ENCODE measurements around the gene GPX3. TPM values are rescaled to one million over a fixed set of nuclear protein-coding genes. Genes with fewer than 3 reads are reported as not detected.

GPX3 gene
- total RNA-seq, 1 donor from 2014 or later = 32.7 TPM

DNA sequence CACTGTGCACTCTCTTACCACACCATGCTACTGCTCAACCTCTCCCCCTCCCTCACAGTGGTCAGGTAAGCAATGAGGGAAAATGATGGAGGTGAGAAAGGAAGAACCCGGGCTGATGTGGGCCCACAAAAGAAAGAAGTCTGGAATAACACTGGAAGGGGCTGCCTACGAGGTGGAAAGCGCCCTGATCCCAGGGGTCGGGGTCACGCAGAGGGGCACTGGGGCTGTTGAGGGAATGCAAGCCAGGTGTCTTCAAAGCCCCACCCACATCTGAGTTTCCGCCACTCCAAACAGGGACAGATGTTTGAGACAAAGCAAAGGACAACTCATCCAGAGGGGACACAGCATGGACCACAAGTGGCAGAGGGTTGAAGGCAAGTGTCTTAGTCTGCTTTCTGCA, 56.2 kb downstream of the GPX3 start:
- no peak for DNase-seq (ENCODE audit: low spot score)

DNA sequence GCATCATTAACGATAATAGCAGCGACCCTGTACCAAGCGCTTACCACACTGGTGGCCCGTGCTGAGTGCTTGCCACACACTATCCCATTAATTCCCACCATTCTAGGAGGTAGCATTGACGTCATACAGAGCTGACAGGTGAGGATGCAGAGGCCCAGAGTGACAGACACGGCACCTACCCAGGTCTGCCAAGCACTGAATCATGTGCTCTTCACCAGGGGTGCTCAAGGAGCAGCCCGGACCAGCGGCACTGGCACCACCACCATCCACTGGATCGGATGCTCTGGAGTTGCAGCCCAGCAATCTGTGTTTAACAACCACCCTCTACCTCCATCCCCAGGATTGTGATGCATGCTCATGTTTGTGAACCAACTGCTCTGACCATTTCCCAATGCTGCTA, 57.0 kb downstream of the GPX3 start:
- DNase-seq (ENCODE audit: low spot score) = no peak

- no peak for DNase-seq (ENCODE audit: low spot score)
Observed at GRCh38 chr5:151077967-151078366, 57.6 kb downstream of the GPX3 start.

Other genes with a start within 250 kb of the GPX3 start
- gene SMIM3, start 241.8 kb upstream of the GPX3 start, total RNA-seq (ENCODE audit: insufficient read depth, low replicate concordance) = 59.5 TPM
- gene IRGM, start 174.1 kb upstream of the GPX3 start, total RNA-seq (ENCODE audit: insufficient read depth, low replicate concordance) = 8.2 TPM
- 6.3 TPM for gene ZNF300, start 115.6 kb upstream of the GPX3 start, total RNA-seq (ENCODE audit: insufficient read depth, low replicate concordance)
- gene TNIP1, start 60.4 kb downstream of the GPX3 start, total RNA-seq (ENCODE audit: insufficient read depth, low replicate concordance) = 58.7 TPM
- gene ANXA6, start 137.2 kb downstream of the GPX3 start, total RNA-seq (ENCODE audit: insufficient read depth, low replicate concordance) = 293 TPM
- 20.0 TPM for gene CCDC69, start 203.5 kb downstream of the GPX3 start, total RNA-seq (ENCODE audit: insufficient read depth, low replicate concordance)
- 26.2 TPM for gene GM2A, start 232.6 kb downstream of the GPX3 start, total RNA-seq (ENCODE audit: insufficient read depth, low replicate concordance)